Transverse colon (tissue), 4 donors: ENCODE results near the gene NTRK3. TPM values are rescaled to one million over a fixed set of nuclear protein-coding genes. Genes with fewer than 3 reads are reported as not detected.
A peak's percentile ranks its signal among the peaks of the same experiment; 100 is the strongest.

Source experiments
- DNase-seq: peaks from one replicate; pipeline ENCODE4 v3.0.0-alpha.2; 2019
- H3K27ac ChIP-seq, 4 donors: fragments of 200-600 bp; sonication (generic); 2 replicates each; pipeline ENCODE4 v1.5.1; 2016 to 2018; ENCODE audit warnings: inconsistent platforms in 4 of 4
- H3K27me3 ChIP-seq: fragments of 200-600 bp; sonication (generic); 2 replicates; pipeline ENCODE4 v1.5.1; 2017; ENCODE audit warnings: inconsistent platforms
- H3K36me3 ChIP-seq, 4 donors: fragments of 200-600 bp; sonication (generic); 2 replicates each; pipeline ENCODE4 v1.5.1; 2017 to 2019; ENCODE audit warnings: inconsistent platforms in 4 of 4
- H3K4me1 ChIP-seq, 4 donors: fragments of 200-600 bp; sonication (generic); 2 replicates each; pipeline ENCODE4 v1.5.1; 2017 to 2020; ENCODE audit warnings: inconsistent platforms in 4 of 4
- H3K4me3 ChIP-seq, 4 donors: fragments of 200-600 bp; sonication (generic); 1 replicate in 1 of 4; 2 replicates in 3 of 4; pipeline versions ENCODE4 v1.5.1 to v1.6.1; 2017 to 2019; ENCODE audit warnings: inconsistent platforms in 4 of 4
- H3K9me3 ChIP-seq, 2 donors: fragments of 200-600 bp; sonication (generic); 2 replicates each; pipeline ENCODE4 v1.5.1; 2017 to 2019; ENCODE audit warnings: inconsistent platforms in 2 of 2
- EP300 ChIP-seq: sonication (generic); formaldehyde crosslinking; IDR thresholded peaks from one replicate; pipeline ENCODE4 v1.6.1; 2017; ENCODE audit warnings: antibody characterized with exemption, low read depth
- POLR2A ChIP-seq: fragments of 450-650 bp; IDR thresholded peaks from one replicate; pipeline ENCODE4 v1.6.1; 2016; ENCODE audit warnings: antibody characterized with exemption, mild to moderate bottlenecking, moderate library complexity
- POLR2AphosphoS5 ChIP-seq, 3 donors: sonication (generic); formaldehyde crosslinking; IDR thresholded peaks; one replicate each; pipeline ENCODE4 v1.6.1; 2016; ENCODE audit warnings: antibody characterized with exemption in 3 of 3
- WGBS, 2 donors: methylation state at CpG; one replicate each; pipeline ENCODE4 v1.1.5; 2018; ENCODE audit warnings: low coverage in 1 of 2; 5-methylcytosine and 5-hydroxymethylcytosine counted together
- in situ Hi-C, 4 donors: fragments of 200-750 bp; cut with MboI; loops; one replicate each; pipeline versions ENCODE4 v1.15.0 to v1.15.1; 2017; ENCODE audit warnings: low sequenced_read_pairs in 3 of 4, low pct_ligation_motif_present in 1 of 4, low pct_unique_long_range_greater_than_20kb in 1 of 4
- intact Hi-C: fragments of 100-400 bp; cut with DNase I; formaldehyde crosslinking; loops from one replicate; pipeline ENCODE4 v1.15.1; 2023; ENCODE audit warnings: low total_unique reads
- total RNA-seq, 4 donors: library from RNA; depleted of rRNA; stranded (reverse); fragments of >200 nt; gene quantifications; one replicate each; pipeline ENCODE4 v1.1.0, GENCODE V29; 2016
- TF ChIP-seq, protein P1 (sequence below), 5 experiments: fragments of 200-600 bp in 3 of 5; fragments of 450-650 bp in 2 of 5; sonication (generic) in 3 of 5; IDR thresholded peaks; 1 replicate in 2 of 5; 2 replicates in 3 of 5; pipeline ENCODE4 v1.5.1; 2016 to 2017; ENCODE audit warnings: antibody characterized with exemption in 5 of 5, inconsistent platforms in 3 of 5, mild to moderate bottlenecking in 2 of 5, moderate library complexity in 1 of 5

NTRK3 gene
- total RNA-seq, 4 donors from 2014 or later, result 1.1 to 2.8 (median 2.4) TPM

DNA sequence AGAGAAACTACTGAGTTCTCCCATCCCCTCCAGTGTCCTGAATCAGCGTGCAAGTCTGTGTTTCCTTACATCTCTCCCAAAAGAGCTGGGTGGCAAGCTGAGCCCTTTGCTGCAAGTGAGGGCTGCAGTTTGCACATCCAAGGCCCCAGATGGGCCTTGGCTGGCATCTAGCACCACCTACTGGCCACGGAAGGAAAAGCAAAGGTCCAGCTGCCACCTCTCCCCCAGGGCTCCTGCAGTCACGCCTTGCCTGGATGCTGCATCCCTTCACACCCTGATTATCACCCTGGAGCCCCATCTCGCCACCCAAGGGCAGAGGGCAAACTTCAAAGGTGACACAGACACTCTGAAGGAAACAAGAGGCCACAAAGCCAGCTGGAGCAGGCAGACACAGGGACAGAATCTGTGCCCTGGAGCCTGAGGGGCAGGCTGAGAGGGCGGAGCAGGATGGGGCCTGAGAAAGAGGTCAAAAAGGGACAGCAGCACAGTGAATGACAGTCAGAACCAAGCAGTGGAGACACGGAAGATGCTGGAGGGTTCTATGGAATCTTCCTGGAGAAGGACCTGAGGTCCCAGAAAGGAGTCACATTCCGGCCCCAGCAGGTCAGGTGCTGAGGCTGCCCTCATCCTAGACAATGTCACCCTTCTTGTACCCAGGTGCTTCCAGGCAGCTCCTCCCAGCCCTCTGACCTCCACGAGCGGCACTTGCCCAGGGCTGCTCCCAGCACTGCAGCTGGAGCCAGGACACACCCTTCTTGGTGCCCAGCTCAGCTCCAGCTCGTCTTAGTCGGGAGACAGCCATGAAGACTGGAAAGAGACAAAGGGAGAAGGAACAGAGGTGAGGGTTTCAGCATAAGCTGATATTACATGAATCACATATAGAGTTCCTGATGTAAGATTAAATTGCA lies 18.3 kb upstream of the NTRK3 start:
- Histone ChIP-seq H3K27ac (no peak overlapping the region), H3K4me3 (no peak overlapping the region), H3K4me1 (no peaks in the 10 kb centered on the region), H3K27me3 (peaks cover 4% of the 10 kb centered on the region), H3K9me3 (no peaks in the 10 kb centered on the region), H3K36me3 (no peaks in the 10 kb centered on the region)
- peak; percentile 44 for DNase-seq
- in situ Hi-C loops, result no loop called here
- TF ChIP-seq, protein P1, sequence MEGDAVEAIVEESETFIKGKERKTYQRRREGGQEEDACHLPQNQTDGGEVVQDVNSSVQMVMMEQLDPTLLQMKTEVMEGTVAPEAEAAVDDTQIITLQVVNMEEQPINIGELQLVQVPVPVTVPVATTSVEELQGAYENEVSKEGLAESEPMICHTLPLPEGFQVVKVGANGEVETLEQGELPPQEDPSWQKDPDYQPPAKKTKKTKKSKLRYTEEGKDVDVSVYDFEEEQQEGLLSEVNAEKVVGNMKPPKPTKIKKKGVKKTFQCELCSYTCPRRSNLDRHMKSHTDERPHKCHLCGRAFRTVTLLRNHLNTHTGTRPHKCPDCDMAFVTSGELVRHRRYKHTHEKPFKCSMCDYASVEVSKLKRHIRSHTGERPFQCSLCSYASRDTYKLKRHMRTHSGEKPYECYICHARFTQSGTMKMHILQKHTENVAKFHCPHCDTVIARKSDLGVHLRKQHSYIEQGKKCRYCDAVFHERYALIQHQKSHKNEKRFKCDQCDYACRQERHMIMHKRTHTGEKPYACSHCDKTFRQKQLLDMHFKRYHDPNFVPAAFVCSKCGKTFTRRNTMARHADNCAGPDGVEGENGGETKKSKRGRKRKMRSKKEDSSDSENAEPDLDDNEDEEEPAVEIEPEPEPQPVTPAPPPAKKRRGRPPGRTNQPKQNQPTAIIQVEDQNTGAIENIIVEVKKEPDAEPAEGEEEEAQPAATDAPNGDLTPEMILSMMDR (IDR thresholded peaks at IDR 0.05), result peak; percentile 52 to 79 (median 75)
- no peak for TF ChIP-seq POLR2A
- TF ChIP-seq POLR2AphosphoS5 (IDR thresholded peaks at IDR 0.05), result no peak
- TF ChIP-seq EP300, result no peak
- intact Hi-C loops, result no loop called here
- WGBS, 2 donors, result 33 to 45% methylated on average over 2 to 10 of the region's 11 CpGs

DNA sequence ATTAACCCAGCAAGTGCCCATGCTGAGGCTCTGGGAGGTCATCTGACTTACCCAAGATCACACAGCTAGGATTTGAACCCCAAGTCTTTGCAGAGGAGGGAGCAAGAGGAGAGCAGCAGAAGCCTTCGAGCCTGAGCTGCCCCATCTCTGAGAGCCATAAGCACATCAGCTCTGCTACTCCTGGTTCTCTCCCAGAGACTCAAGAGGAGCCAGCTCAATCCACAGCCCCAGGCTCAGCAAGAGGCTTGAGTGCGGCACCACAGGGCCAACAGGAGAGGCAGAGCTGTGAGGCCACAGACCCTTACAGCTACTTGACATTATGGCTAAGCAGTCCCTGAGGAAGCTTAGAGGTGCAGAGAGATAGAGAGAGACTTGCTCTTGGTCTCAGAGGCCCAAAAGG lies 15.9 kb upstream of the NTRK3 start:
- DNase-seq, result no peak
- 86% methylated on average over 2 of the region's 2 CpGs; no CpG with 5 or more reads in 1 of the 2 donors for WGBS, 2 donors
- H3K4me1 ChIP-seq, result no peaks in the 10 kb centered on the region
- H3K27ac ChIP-seq, result no peak overlapping the region
- intact Hi-C loops, result no loop called here
- in situ Hi-C loops, result no loop called here
- TF ChIP-seq, protein P1 (IDR thresholded peaks at IDR 0.05), result no peak
- TF ChIP-seq POLR2A (no peak), POLR2AphosphoS5 (IDR thresholded peaks at IDR 0.05) (no peak), EP300 (no peak)
- no peaks in the 10 kb centered on the region for H3K36me3 ChIP-seq
- no peaks in the 10 kb centered on the region for H3K9me3 ChIP-seq
- H3K27me3 ChIP-seq, result peaks cover 4% of the 10 kb centered on the region
- no peak overlapping the region for H3K4me3 ChIP-seq

DNA sequence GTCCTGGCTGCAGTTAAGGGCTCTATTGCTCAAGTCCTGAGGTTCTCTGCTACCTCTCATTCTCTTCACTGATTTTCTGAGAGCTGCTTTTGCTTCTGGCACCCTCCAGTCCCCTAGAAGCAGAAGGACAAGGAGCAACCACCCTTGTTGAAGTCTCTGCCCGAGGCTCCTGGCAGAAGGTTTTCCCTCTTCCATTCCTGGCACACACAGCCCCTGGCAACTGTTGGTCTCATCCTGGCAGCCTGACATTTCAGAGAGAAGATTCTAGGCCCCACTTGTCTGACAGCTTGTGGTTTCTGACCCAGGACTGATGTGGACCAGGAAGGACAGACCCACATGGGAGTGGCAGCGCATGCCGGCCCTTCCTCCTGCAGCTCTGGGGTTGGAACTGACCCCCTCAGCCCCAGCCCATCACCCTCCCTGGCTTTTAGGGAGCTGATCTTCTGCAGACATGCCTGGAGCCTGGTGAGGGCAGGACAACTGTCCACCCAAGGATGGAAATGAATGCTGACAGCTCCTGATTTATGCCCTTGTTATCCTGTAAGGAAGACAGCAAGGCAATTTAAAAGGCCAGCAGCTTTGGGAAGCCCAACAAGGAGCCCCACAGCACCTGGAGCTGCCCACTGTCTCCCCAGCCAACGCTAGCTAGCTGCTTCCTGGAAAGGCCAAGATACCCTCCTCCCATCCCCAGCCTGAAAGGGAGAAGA lies 13.0 kb upstream of the NTRK3 start:
- 63% methylated on average over 4 of the region's 4 CpGs; no CpG with 5 or more reads in 1 of the 2 donors for WGBS, 2 donors
- Histone ChIP-seq H3K36me3 (no peaks in the 10 kb centered on the region), H3K27me3 (no peaks in the 10 kb centered on the region), H3K9me3 (no peaks in the 10 kb centered on the region), H3K4me3 (no peak overlapping the region), H3K27ac (no peak overlapping the region), H3K4me1 (no peaks in the 10 kb centered on the region)
- DNase-seq, result no peak
- intact Hi-C loops, result no loop called here
- in situ Hi-C loops, result no loop called here
- TF ChIP-seq, protein P1 (IDR thresholded peaks at IDR 0.05), result no peak
- TF ChIP-seq POLR2AphosphoS5 (IDR thresholded peaks at IDR 0.05) (no peak), POLR2A (no peak), EP300 (no peak)

DNA sequence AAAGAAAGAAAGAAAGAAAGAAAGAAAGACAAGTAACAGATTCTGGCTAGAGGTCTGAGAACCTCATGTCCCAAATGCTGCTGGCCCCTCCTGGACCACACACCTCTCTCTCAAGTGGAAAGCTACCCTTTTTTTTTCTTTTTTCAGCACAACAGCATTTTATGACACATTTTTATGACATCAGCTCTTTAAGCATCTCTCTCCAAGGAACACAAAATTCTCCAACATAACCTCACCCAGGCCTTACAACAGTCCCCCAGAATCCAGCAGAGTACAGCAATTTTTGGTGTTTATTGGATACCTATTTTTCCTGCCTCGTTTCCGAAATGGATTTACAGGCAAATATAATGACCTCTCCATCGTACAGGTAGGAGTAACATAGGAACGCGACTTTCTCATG lies 11.2 kb upstream of the NTRK3 start:
- in situ Hi-C loops, result no loop called here
- 69 to 70% methylated on average over 5 of the region's 5 CpGs for WGBS, 2 donors
- Histone ChIP-seq H3K27me3 (peaks cover 4% of the 10 kb centered on the region), H3K4me1 (no peaks in the 10 kb centered on the region), H3K36me3 (no peaks in the 10 kb centered on the region), H3K9me3 (no peaks in the 10 kb centered on the region), H3K27ac (no peak overlapping the region), H3K4me3 (no peak overlapping the region)
- DNase-seq, result no peak
- intact Hi-C loops, result no loop called here
- TF ChIP-seq, protein P1 (IDR thresholded peaks at IDR 0.05), result no peak
- TF ChIP-seq POLR2AphosphoS5 (IDR thresholded peaks at IDR 0.05), result no peak
- no peak for TF ChIP-seq EP300
- no peak for TF ChIP-seq POLR2A
